IMR-90 (cell line): Measurements from ENCODE around the gene ANKRD13D. TPM values are rescaled to one million over a fixed set of nuclear protein-coding genes. Genes with fewer than 3 reads are reported as not detected.

Source experiments
- CTCF ChIP-seq: conservative IDR thresholded peaks from 2 replicates; pipeline ENCODE4 v1.5.1; 2012; ENCODE audit warnings: mild to moderate bottlenecking, low read depth, low read length, improper control_type of control experiment
- NFE2L2 ChIP-seq: fragments of 150-350 bp; IDR thresholded peaks from 2 replicates; pipeline ENCODE4 v1.6.1; 2016; ENCODE audit warnings: low read depth, mild to moderate bottlenecking, low read length
- polyA plus RNA-seq, 3 experiments: library from polyadenylated mRNA; depleted of rRNA; stranded (reverse); fragments of >200 nt; gene quantifications; 2 replicates each; pipeline ENCODE4 v1.2.3, GENCODE V29; 2012; ENCODE audit warnings: low replicate concordance in 1 of 3
- total RNA-seq: library from RNA; depleted of rRNA; stranded (reverse); fragments of >200 nt; gene quantifications from 2 replicates; pipeline ENCODE4 v1.2.3, GENCODE V29; 2012

The ANKRD13D gene
- total and polyA plus RNA-seq, 2 of the 4 experiments (the other 2 are of a cell fraction): 7.3 to 38.4 TPM

DNA sequence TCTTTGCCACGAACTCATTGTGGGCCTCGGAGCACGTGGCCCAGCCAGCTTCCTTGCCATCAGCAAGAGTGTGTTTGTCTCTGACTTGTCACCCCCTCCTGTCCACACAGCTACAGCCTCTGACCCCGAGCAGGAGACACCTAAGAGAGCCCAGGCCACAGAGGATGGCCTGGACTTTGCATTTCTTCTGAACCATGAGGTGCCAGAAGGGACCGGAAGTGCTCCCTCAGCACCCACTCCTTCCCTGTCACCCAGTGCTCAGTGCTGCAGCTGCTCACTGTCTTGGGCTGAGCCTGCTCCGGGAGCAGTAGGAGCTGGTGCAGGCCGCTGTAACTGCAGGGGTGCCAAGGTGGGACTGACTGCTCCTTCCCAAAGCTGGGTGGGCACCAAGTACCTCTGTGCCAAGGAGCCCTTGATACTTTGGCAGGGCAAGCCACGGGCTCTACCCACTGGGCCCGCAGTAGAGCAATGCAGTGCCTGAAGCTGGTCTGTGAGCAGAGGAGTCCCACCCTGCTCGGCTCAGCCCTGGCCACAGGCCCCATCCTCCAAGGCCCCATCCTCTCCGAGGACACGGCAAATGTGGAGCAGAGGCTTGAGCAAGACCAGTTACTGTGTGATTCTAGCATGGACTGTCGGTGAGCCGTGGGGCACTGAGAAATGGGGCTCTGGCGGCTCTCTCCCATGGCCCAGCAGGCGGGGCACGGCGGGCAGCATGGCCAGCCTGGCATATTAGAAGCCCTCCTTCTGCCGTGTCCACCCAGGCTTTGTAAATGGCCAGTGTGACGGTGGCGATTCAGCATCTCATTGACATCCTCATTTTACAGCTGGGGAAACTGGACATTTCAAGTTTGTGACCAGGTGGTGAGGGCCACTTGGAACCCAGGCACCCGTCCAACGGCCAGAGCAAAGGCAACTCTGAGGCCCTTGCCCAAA lies 16.5 kb upstream of the ANKRD13D start (continued):
- TF ChIP-seq CTCF: no peak
- TF ChIP-seq NFE2L2: no peak
